GM13976 (cell line): ENCODE results near the gene UMOD.

ENCODE experiments used
- DNase-seq: peaks from one replicate; pipeline ENCODE4 v3.0.0; 2012; ENCODE audit warnings: low spot score
- in situ Hi-C: fragments of 300-500 bp; cut with MboI; formaldehyde crosslinking; loops from one replicate; pipeline ENCODE4 v1.12.0; 2022; ENCODE audit warnings: low sequenced_read_pairs, mixed read lengths, inconsistent platforms; ENCODE audit not compliant: unreplicated experiment
- TF ChIP-seq, protein P1 (sequence below): IDR thresholded peaks from 2 replicates; pipeline ENCODE4 v1.5.1; 2012; ENCODE audit warnings: borderline replicate concordance, mild to moderate bottlenecking; ENCODE audit not compliant: insufficient read depth; ENCODE audit errors: extremely low read depth, missing control alignments, control extremely low read depth

UMOD gene

GRCh38 chr16:20364051-20364450 lies 11.5 kb upstream of the UMOD start:
- in situ Hi-C loops = no loop called here
- TF ChIP-seq, protein P1, sequence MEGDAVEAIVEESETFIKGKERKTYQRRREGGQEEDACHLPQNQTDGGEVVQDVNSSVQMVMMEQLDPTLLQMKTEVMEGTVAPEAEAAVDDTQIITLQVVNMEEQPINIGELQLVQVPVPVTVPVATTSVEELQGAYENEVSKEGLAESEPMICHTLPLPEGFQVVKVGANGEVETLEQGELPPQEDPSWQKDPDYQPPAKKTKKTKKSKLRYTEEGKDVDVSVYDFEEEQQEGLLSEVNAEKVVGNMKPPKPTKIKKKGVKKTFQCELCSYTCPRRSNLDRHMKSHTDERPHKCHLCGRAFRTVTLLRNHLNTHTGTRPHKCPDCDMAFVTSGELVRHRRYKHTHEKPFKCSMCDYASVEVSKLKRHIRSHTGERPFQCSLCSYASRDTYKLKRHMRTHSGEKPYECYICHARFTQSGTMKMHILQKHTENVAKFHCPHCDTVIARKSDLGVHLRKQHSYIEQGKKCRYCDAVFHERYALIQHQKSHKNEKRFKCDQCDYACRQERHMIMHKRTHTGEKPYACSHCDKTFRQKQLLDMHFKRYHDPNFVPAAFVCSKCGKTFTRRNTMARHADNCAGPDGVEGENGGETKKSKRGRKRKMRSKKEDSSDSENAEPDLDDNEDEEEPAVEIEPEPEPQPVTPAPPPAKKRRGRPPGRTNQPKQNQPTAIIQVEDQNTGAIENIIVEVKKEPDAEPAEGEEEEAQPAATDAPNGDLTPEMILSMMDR = no peak

DNA sequence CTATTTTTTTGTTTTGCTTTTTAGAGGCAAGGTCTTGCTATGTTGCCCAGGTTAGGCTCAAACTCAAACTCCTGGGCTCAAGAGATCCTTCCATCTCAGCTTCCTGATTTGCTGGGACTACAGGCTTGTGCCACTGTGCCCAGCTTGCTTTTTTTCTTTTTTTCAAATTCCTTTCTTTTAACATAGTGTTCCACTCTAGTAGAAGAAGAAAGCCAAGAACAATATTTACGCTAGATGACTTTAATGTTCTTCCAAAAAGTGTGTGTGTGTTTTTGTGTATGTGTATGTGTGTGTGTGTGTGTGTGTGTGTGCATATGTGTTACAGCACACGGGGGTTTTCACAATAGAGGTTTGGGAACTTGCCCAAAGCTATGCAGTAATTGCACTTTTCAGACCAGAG lies 10.7 kb upstream of the UMOD start:
- TF ChIP-seq, protein P1 = no peak
- no peak for DNase-seq
- in situ Hi-C loops = no loop called here

More at GRCh38 chr16:20364051-20364450, 11.5 kb upstream of the UMOD start:
- no peak for DNase-seq

DNA sequence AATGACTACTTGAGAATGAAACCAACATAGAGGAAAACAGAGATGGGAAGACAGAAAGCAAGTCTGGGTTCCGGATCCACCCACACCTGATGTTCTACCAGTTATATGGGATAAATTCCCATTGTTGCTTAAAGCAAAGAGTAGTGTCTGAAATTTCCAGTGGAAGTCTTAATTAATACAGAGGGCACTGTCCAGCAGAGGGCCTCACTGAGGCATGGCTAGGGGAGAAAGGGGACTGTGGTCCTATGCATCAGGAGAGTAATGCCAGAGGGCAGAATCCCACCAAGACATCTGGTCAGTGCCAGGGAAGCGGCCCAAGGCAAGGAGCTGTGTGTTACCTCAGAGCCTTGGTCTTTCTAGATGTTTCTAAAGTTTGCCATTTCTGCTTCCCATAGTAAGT lies 7.5 kb upstream of the UMOD start:
- TF ChIP-seq, protein P1 = peak; percentile 26
- DNase-seq = no peak
- in situ Hi-C loops = no loop called here

DNA sequence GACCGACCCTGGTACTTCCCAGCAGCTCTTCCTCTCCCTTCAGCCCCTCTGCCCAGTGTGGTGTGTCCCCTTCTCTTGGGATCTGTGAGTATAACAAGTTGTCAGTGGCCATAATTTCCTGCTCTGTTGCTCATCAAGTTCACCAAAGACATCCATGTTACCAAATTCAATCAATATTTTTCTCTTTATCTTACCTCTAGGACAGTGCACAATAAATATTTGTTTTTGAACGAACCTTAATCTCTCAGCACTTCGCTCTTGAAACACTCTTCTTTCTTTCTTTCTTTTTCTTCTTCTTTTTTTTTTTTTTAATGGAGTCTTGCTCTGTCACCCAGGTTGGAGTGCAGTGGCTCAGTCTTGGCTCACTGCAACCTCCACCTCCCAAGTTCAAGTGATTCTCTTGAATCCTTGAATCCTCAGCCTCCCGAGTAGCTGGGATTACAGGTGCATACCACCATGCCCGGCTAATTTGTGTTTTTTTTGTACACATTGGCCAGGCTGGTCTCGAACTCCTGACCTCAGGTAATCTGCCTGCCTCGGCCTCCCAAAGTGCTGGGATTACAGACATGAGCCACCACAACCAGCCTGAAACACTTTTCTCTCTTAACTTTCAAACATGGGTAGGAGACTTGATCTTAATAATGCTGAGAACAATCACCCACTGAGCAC lies 2.7 kb upstream of the UMOD start:
- in situ Hi-C loops = no loop called here
- TF ChIP-seq, protein P1 = no peak
- DNase-seq = no peak

DNA sequence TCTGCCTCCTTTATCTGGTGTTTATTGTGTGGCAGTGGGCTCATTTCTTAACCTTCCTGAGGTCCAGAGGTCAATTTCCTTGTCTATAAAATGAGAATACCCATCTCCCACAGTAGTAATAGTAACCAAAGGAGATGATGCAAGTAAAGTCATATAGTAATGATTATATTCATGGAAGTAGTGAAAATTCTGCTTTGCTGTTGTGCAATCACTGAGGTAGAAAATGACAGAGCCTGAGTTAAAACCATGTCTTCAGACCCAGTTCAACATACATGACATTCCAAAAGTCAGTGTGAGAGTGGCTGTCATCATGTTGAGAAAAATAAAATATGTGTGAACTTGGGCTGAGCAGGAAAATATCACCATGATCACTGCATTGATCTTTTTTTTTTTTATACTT lies 864 bp upstream of the UMOD start:
- DNase-seq = no peak
- in situ Hi-C loops = no loop called here

GRCh38 chr16:20349615-20350014 lies 2.9 kb downstream of the UMOD start:
- in situ Hi-C loops = no loop called here
- TF ChIP-seq, protein P1 = no peak
- DNase-seq = no peak

More for the DNA sequence above, 864 bp upstream of the UMOD start:
- TF ChIP-seq, protein P1 = no peak
